Neural crest cell (in vitro differentiated cells): Measurements from ENCODE around the gene VTN. TPM values are rescaled to one million over a fixed set of nuclear protein-coding genes. Genes with fewer than 3 reads are reported as not detected.
A peak's percentile ranks its signal among the peaks of the same experiment; 100 is the strongest.

ENCODE experiments used
- DNase-seq: peaks from one replicate; pipeline ENCODE4 v3.0.0; 2021; ENCODE audit warnings: low read depth, mixed read lengths, low spot score
- H3K27ac Mint-ChIP-seq: one replicate; pipeline ENCODE4 v1.8.0; 2021; ENCODE audit warnings: mild to moderate bottlenecking, mixed read lengths; ENCODE audit not compliant: unreplicated experiment
- H3K27me3 Mint-ChIP-seq: 2 replicates; pipeline ENCODE4 v1.8.0; 2021; ENCODE audit warnings: low read depth, mild to moderate bottlenecking, mixed read lengths
- H3K36me3 Mint-ChIP-seq: 2 replicates; pipeline ENCODE4 v1.8.0; 2021; ENCODE audit warnings: low read depth, mild to moderate bottlenecking, mixed read lengths
- H3K4me1 Mint-ChIP-seq: 2 replicates; pipeline ENCODE4 v1.8.0; 2021; ENCODE audit warnings: mixed read lengths
- H3K4me3 Mint-ChIP-seq: one replicate; pipeline ENCODE4 v1.8.0; 2021; ENCODE audit warnings: mild to moderate bottlenecking, mixed read lengths
- H3K9me3 Mint-ChIP-seq: 2 replicates; pipeline ENCODE4 v1.8.0; 2021; ENCODE audit warnings: mixed read lengths
- total RNA-seq: library from RNA; stranded (reverse); gene quantifications from 2 replicates; pipeline ENCODE4 v1.2.1, GENCODE V29; 2021
- TF ChIP-seq, protein P1 (sequence below): fragments of 200-600 bp; sonication (generic); conservative IDR thresholded peaks from 2 replicates; pipeline ENCODE4 v1.5.0; 2021; ENCODE audit warnings: antibody characterized with exemption, mild to moderate bottlenecking

Gene VTN
- total RNA-seq, 1 donor from 2014 or later, result 0.40 TPM

DNA sequence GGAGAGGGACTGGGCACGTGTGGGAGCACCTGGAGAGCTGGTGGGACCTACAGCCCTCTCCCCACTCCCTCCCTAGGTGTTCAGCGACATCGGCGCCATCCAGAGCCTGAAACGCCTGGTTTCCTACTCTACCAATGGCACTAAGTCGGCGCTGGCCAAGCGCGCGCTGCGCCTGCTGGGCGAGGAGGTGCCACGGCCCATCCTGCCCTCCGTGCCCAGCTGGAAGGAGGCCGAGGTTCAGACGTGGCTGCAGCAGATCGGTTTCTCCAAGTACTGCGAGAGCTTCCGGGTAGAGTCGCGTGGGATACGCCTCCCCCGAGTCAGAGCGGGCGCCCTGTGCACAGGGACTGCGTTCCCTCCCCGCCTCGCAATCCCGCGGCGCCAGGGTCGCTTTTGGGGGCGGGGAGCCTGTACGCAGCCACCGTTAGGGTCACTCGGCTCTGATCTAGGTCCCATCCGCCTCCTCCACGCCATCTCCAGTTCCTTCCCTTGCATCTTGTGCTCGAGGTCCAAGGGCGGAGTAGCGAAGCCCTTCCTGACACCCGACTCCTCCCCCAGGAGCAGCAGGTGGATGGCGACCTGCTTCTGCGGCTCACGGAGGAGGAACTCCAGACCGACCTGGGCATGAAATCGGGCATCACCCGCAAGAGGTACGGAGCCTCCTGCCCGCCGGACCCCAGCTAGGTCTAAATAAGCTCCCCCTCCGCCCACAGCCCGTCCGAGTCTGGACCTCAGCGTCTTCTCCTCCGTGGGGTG, 14.4 kb upstream of the VTN start:
- H3K27ac Mint-ChIP-seq, result no peak overlapping the region
- TF ChIP-seq, protein P1, sequence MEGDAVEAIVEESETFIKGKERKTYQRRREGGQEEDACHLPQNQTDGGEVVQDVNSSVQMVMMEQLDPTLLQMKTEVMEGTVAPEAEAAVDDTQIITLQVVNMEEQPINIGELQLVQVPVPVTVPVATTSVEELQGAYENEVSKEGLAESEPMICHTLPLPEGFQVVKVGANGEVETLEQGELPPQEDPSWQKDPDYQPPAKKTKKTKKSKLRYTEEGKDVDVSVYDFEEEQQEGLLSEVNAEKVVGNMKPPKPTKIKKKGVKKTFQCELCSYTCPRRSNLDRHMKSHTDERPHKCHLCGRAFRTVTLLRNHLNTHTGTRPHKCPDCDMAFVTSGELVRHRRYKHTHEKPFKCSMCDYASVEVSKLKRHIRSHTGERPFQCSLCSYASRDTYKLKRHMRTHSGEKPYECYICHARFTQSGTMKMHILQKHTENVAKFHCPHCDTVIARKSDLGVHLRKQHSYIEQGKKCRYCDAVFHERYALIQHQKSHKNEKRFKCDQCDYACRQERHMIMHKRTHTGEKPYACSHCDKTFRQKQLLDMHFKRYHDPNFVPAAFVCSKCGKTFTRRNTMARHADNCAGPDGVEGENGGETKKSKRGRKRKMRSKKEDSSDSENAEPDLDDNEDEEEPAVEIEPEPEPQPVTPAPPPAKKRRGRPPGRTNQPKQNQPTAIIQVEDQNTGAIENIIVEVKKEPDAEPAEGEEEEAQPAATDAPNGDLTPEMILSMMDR, result no peak
- no peaks in the 10 kb centered on the region for H3K9me3 Mint-ChIP-seq
- no peak overlapping the region for H3K4me3 Mint-ChIP-seq
- H3K27me3 Mint-ChIP-seq, result peaks cover 35% of the 10 kb centered on the region
- no peak for DNase-seq
- H3K4me1 Mint-ChIP-seq, result peaks cover 13% of the 10 kb centered on the region
- H3K36me3 Mint-ChIP-seq, result peaks cover 21% of the 10 kb centered on the region

DNA sequence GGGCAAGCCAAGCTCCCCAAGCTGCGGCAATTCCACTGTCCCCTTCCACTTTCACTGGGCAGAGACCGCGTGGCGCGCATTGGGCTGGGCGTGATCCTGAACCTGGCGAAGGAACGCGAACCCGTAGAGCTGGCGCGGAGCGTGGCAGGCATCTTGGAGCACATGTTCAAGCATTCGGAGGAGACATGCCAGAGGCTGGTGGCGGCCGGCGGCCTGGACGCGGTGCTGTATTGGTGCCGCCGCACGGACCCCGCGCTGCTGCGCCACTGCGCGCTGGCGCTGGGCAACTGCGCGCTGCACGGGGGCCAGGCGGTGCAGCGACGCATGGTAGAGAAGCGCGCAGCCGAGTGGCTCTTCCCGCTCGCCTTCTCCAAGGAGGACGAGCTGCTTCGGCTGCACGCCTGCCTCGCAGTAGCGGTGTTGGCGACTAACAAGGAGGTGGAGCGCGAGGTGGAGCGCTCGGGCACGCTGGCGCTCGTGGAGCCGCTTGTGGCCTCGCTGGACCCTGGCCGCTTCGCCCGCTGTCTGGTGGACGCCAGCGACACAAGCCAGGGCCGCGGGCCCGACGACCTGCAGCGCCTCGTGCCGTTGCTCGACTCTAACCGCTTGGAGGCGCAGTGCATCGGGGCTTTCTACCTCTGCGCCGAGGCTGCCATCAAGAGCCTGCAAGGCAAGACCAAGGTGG, 11.2 kb upstream of the VTN start:
- Mint-ChIP-seq H3K4me3 (no peak overlapping the region), H3K27ac (no peak overlapping the region), H3K27me3 (peaks cover 35% of the 10 kb centered on the region), H3K4me1 (peaks cover 13% of the 10 kb centered on the region), H3K9me3 (no peaks in the 10 kb centered on the region), H3K36me3 (peaks cover 17% of the 10 kb centered on the region)
- DNase-seq, result peak; percentile 38
- TF ChIP-seq, protein P1, result peak; percentile 54

DNA sequence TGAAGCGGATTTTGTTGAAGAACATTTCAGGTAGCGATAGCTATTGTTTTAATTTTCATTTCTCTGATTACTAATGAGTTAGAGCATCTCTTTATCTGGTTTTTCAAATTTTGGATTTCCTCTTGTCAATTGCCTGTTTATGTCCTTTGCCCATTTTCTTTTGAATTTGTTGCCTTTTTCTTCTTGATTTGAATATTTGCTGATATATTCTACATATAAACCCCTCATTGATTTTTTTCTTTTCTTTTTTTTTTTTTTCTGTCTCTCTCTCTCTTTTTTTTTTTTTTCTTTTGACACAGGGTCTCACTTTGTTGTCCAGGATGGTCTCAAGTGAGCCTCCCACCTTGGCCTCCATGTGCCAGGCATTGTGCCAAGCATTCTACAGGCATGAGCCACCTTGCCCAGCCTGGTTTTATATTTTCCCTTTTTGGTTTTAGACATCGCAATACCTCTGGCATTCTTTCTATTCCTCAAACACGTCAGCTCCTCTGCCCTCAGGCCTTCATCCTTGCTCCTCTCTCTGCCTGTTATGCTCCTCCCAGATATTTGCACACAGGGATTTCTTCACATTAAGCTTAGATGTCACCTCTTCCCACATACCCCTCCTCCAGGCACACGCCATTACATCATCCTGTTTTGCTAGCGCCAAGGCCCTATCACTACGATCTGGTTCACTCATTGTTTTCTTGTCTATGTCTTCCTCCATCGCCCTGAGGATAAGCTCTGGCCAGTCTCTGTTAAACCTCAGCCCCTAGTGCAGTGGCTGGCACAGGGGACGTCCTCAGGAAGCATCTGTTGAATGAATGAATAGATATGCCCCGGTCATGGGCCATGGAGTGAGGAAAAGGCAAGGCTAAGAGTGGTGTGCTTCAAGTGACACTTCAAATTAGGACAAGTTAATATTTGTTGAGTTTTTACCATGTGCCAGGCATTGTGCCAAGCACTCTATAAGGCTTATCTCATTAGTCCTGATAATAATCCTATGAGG, 10.0 kb upstream of the VTN start:
- peaks cover 35% of the 10 kb centered on the region for H3K27me3 Mint-ChIP-seq
- H3K36me3 Mint-ChIP-seq, result peaks cover 17% of the 10 kb centered on the region
- TF ChIP-seq, protein P1, result no peak
- no peak overlapping the region for H3K4me3 Mint-ChIP-seq
- DNase-seq, result no peak
- no peaks in the 10 kb centered on the region for H3K9me3 Mint-ChIP-seq
- no peak overlapping the region for H3K27ac Mint-ChIP-seq
- H3K4me1 Mint-ChIP-seq, result peaks cover 13% of the 10 kb centered on the region

DNA sequence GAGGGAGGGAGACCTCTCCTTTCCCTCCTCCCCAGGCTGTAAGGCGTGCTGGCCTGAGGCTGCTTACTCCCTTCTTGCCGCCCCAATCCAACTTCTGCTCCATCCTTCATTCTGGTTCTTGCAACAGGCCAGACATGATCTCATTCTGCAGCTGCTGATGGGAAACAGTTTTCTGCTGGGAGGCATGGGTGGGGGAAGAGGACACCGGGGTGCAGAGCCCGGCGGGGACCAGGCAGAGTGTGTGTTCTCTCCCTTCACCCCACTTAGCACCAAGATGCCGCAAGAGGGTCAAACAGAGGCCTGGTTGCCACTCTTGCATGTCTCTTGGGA, 2.8 kb upstream of the VTN start:
- no peak overlapping the region for H3K27ac Mint-ChIP-seq
- TF ChIP-seq, protein P1, result no peak
- H3K4me3 Mint-ChIP-seq, result peak overlapping the region; percentile 89
- H3K36me3 Mint-ChIP-seq, result peaks cover 2% of the 10 kb centered on the region
- H3K4me1 Mint-ChIP-seq, result peaks cover 35% of the 10 kb centered on the region
- H3K9me3 Mint-ChIP-seq, result no peaks in the 10 kb centered on the region
- DNase-seq, result no peak
- peaks cover 2% of the 10 kb centered on the region for H3K27me3 Mint-ChIP-seq

DNA sequence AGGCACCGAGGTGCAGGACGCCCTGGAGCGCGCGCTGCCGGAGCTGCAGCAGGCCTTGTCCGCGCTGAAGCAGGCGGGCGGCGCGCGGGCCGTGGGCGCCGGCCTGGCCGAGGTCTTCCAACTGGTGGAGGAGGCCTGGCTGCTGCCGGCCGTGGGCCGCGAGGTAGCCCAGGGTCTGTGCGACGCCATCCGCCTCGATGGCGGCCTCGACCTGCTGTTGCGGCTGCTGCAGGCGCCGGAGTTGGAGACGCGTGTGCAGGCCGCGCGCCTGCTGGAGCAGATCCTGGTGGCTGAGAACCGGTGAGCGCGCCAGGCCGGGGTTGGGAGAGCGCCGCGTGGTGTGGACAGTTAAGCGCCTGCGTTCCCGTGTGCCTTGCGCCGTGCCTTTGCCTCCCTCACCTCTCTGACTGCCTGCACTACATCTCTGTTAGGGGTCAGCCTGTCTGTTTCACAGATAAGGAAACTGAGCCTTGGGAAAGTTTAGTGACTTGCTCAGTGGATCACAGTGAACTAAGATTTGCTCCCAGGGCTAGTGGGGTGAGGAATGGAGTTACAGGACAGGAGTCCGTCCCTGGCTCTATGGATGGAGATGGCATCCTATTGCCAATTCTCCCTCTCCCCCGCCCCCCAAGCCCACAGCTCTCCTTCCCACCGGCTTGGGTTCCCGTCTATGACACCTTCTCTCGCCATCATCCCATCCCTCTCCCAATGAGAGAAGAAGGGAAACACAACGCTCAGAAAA, 2.3 kb upstream of the VTN start:
- H3K36me3 Mint-ChIP-seq, result peaks cover 2% of the 10 kb centered on the region
- TF ChIP-seq, protein P1, result no peak
- peaks cover 35% of the 10 kb centered on the region for H3K4me1 Mint-ChIP-seq
- no peaks in the 10 kb centered on the region for H3K9me3 Mint-ChIP-seq
- no peak overlapping the region for H3K27ac Mint-ChIP-seq
- peak overlapping the region; percentile 89 for H3K4me3 Mint-ChIP-seq
- peaks cover 2% of the 10 kb centered on the region for H3K27me3 Mint-ChIP-seq
- DNase-seq, result peak; percentile 23
